Effector memory CD8-positive, alpha-beta T cell (primary cell): ENCODE measurements around the gene DLG2.

Experiments
- ATAC-seq: fragments of 150-1000 bp; cut with Tn5 transposase; replicated peaks from 2 replicates; pipeline ENCODE4 v1.10.0; 2021; ENCODE audit warnings: mild to moderate bottlenecking, moderate library complexity
- DNase-seq, 3 experiments: peaks; one replicate each; pipeline ENCODE4 v3.0.0; 2021
- H3K27ac Mint-ChIP-seq, 2 donors: one replicate each; pipeline ENCODE4 v1.8.0; 2022; ENCODE audit warnings: mild to moderate bottlenecking in 2 of 2, mixed read lengths in 2 of 2, moderate library complexity in 2 of 2
- H3K27me3 Mint-ChIP-seq, 2 donors: one replicate each; pipeline ENCODE4 v1.8.0; 2022; ENCODE audit warnings: mixed read lengths in 2 of 2
- H3K36me3 Mint-ChIP-seq: one replicate; pipeline ENCODE4 v1.8.0; 2022; ENCODE audit warnings: mild to moderate bottlenecking, moderate library complexity, mixed read lengths; ENCODE audit not compliant: insufficient read depth
- H3K4me1 Mint-ChIP-seq, 2 donors: one replicate each; pipeline ENCODE4 v1.8.0; 2022; ENCODE audit warnings: low read depth in 2 of 2, mixed read lengths in 2 of 2
- H3K4me3 Mint-ChIP-seq, 2 donors: one replicate each; pipeline ENCODE4 v1.8.0; 2022; ENCODE audit warnings: mild to moderate bottlenecking in 2 of 2, mixed read lengths in 2 of 2, moderate library complexity in 2 of 2
- H3K9me3 Mint-ChIP-seq, 2 donors: one replicate each; pipeline ENCODE4 v1.8.0; 2022; ENCODE audit warnings: mixed read lengths in 2 of 2

The DLG2 gene

DNA sequence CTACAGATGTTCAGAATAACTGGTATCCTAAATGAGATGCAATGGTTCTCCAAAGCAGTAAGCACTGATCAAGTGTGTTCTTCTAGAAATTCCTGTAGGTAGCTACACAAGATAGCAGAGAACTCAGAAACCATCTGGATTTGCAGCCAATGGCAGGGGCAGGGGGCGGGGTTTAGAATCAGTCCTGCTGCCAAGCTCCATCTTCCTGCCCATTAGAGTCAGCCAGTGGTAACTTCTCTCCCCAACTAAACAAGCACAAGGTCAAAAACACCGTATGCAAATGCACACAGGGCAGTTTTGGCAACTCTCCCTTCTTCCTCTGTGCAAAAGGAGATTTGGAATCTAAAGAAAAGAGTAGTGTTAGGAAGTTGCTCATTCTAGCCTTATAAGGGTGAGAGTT, 2103.5 kb downstream of the DLG2 start:
- Mint-ChIP-seq H3K27ac (no peak overlapping the region), H3K36me3 (no peaks in the 10 kb centered on the region)
- DNase-seq = no peak

DNA sequence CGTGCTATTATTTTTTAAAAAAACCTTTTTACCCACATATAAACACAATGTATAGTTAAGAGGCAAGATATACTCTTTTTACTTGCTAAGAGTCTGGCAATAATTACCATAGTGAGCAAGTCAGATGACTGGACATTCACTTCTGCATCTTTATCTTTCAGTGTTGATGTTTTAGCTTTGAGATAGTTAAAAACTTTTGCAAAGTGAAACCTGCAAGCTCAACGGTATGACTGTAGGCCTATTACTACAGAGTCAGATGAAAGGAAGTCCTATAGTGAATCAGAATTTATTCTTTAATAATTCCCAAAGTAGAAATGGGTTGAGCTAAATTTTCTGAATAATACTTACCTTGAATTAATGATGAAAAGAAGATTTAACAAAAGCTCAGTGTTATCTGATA, 2104.2 kb downstream of the DLG2 start:
- no peaks in the 10 kb centered on the region for H3K27me3 Mint-ChIP-seq
- no peaks in the 10 kb centered on the region for H3K4me1 Mint-ChIP-seq
- H3K9me3 Mint-ChIP-seq = peaks cover 0 to 2% of the 10 kb centered on the region in 2 donors
- H3K36me3 Mint-ChIP-seq = no peaks in the 10 kb centered on the region
- DNase-seq (no peak), ATAC-seq (no peak)
- H3K27ac Mint-ChIP-seq = no peak overlapping the region
- H3K4me3 Mint-ChIP-seq = no peak overlapping the region

More for the DNA sequence above, 2103.5 kb downstream of the DLG2 start:
- no peak for ATAC-seq
- H3K4me3 Mint-ChIP-seq = no peak overlapping the region
- no peaks in the 10 kb centered on the region for H3K27me3 Mint-ChIP-seq
- peaks cover 0 to 2% of the 10 kb centered on the region in 2 donors for H3K9me3 Mint-ChIP-seq
- H3K4me1 Mint-ChIP-seq = no peaks in the 10 kb centered on the region

DNA sequence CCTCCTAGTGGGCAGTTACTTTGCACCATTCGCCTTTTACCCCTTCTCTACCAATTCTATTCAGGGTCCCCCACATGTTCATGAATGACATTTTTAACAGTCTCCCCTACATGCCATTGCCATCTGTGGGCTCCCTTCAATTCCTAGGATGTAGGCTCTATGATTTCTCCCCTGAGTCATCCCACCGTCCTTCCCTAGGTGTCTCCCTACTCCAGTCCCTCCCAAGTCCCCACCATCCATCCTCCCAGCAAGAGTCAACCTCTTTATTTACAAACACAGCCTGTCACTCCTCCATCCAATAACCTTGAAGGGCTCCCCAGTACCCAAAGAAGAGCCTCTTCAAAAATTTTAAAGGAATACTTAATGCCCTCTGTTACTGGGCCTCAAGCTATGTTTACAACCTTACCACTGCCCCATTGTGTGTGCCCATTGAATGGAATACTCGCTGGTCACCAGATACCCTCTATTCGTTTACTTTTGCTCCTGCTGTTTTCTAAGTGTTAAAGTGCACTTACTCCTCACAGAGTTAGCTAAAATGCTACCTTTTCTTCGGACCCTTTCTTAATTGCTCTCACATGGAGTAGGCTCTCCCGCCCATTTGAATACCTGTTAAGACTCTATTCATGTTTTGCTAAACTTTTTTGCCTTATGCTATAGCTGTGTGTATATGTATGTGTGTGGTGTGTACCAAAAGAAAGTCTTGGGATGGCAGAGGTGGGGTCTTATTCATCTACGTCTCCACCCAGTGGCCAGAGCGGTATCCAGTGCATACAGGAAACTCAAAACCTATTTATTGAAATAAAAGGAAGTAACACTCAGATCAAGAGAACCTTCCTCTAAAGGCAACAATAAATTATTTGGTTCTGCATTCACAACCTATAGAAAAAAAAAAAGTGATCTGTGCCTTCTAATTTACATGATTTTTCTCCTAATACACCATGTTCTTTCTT, 2105.2 kb downstream of the DLG2 start:
- Mint-ChIP-seq H3K4me1 (no peaks in the 10 kb centered on the region), H3K27me3 (no peaks in the 10 kb centered on the region), H3K4me3 (no peak overlapping the region), H3K9me3 (peaks cover 0 to 2% of the 10 kb centered on the region in 2 donors), H3K36me3 (no peaks in the 10 kb centered on the region), H3K27ac (no peak overlapping the region)
- no peak for ATAC-seq
- DNase-seq = no peak

GRCh38 chr11:83520849-83521248, 2106.3 kb downstream of the DLG2 start:
- DNase-seq (no peak), ATAC-seq (no peak)
- Mint-ChIP-seq H3K4me1 (no peaks in the 10 kb centered on the region), H3K4me3 (no peak overlapping the region), H3K27ac (no peak overlapping the region), H3K36me3 (no peaks in the 10 kb centered on the region), H3K27me3 (no peaks in the 10 kb centered on the region), H3K9me3 (peaks cover 0 to 4% of the 10 kb centered on the region in 2 donors)

DNA sequence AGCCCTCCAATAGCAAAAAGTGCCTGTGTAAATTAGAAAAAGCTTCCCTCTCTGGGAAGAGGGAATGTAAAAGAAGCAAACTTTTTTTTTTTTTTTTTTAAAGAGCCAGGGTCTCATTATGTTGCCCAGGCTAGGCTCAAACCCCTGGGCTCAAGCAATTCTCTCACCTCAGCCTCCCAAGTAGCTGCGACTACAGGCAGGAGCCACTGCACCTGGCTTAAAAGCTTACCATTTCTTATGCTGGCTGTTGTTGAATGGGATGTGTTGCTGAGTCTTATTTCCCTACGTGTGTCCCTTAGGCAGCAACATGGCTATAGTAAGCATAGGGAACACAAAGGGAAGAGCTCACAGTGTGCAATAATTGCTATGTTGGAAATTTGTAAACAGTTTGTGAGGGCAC, 2115.5 kb downstream of the DLG2 start:
- Mint-ChIP-seq H3K4me1 (no peaks in the 10 kb centered on the region), H3K9me3 (peaks cover 11 to 14% of the 10 kb centered on the region in 2 donors), H3K27ac (no peak overlapping the region), H3K36me3 (peaks cover 3% of the 10 kb centered on the region), H3K27me3 (peaks cover 0 to 7% of the 10 kb centered on the region in 2 donors), H3K4me3 (no peak overlapping the region)
- ATAC-seq = no peak
- DNase-seq = no peak

DNA sequence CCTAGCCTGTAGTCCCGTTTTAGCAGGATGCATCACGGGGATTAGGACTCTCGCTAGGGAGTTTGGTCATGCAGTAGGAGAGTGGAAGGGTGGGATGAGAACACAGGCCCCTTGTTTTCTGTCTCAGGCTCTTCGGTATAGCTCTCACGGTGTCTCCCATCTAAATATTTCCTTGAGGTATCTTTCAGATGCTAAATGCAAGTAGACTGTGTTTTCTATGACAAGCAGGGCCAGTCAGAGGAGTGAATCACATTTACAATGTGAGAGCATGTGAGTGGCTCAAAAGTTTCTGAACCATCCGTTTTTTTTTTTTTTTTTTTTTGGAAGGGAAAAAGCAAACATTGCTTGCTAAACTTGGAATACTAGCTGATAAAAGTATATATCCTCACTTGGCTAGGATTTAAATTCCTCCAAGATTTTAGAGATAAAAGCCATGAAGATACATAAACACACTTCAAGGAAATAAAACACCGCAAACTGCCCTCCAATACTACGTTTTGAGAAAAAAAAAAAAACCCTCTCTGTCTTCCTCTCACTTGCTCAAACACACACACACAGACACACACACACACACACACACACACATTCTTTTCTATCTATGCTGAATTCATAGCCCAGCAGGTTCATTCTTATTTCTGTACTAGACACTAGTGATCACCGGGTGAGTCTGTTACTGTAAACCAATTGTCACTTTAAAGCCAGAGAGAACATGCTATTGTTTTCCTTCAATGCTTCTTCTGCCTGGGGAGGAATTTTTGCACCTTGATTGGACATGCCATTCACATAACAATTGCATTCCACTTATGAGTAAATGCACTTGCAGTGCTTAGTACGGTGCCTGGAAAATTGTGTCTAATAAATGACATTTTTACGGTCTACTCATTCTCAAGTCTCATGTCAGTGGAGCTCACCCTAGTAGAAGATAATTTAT, 2116.3 kb downstream of the DLG2 start:
- peaks cover 9 to 14% of the 10 kb centered on the region in 2 donors for H3K9me3 Mint-ChIP-seq
- H3K27ac Mint-ChIP-seq = no peak overlapping the region
- peaks cover 0 to 7% of the 10 kb centered on the region in 2 donors for H3K27me3 Mint-ChIP-seq
- peaks cover 3% of the 10 kb centered on the region for H3K36me3 Mint-ChIP-seq
- no peak overlapping the region for H3K4me3 Mint-ChIP-seq
- H3K4me1 Mint-ChIP-seq = no peaks in the 10 kb centered on the region
- no peak for DNase-seq
- ATAC-seq = no peak

DNA sequence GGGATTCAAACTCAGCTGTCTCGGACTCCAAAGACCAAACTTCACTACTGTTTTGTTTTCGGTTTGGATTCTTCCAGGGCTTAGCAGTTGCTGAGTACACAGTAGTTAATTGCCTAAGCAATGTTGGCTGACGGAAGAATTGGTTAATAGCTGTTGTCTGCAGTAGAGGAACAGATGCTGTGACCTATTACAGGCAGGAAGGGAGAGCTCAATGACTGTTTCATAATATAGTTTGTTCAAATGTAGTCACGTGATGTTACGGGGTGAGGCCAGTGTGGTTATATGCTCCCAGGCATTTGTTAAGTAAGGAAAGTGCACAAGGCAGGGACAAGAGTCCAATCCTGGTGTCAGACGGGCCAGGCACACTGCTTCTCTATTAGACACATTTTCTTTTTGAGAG, 2118.3 kb downstream of the DLG2 start:
- no peaks in the 10 kb centered on the region for H3K4me1 Mint-ChIP-seq
- H3K4me3 Mint-ChIP-seq = no peak overlapping the region
- H3K36me3 Mint-ChIP-seq = peaks cover 3% of the 10 kb centered on the region
- no peaks in the 10 kb centered on the region for H3K27me3 Mint-ChIP-seq
- ATAC-seq (no peak), DNase-seq (no peak)
- H3K9me3 Mint-ChIP-seq = peaks cover 5 to 14% of the 10 kb centered on the region in 2 donors
- no peak overlapping the region for H3K27ac Mint-ChIP-seq

- Mint-ChIP-seq H3K27me3 (no peaks in the 10 kb centered on the region), H3K9me3 (peaks cover 0 to 6% of the 10 kb centered on the region in 2 donors), H3K36me3 (no peaks in the 10 kb centered on the region), H3K27ac (no peak overlapping the region), H3K4me3 (no peak overlapping the region), H3K4me1 (no peaks in the 10 kb centered on the region)
- DNase-seq (no peak), ATAC-seq (no peak)
These were observed 2125.1 kb downstream of the DLG2 start for GRCh38 chr11:83502041-83502440.

DNA sequence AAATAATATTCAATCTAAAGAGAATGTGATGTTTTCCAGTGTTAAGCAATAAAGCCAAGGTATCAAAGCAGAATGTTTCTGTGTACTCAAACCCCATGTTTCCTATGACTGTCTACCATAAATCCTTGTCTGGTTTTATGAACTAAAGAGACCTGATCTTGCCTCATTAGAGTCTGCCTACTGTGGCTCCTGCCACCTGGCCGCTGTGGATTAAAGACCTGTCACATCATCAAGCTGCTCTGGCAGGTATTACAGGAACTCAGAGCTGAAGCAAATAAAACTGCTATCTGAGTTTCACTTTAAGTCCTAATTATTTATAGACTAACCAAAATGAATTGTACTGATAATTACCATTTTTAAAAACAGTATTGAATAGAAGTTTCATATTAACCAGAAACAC, 2133.2 kb downstream of the DLG2 start:
- Mint-ChIP-seq H3K36me3 (no peaks in the 10 kb centered on the region), H3K9me3 (peaks cover 0 to 2% of the 10 kb centered on the region in 2 donors), H3K27ac (no peak overlapping the region), H3K4me3 (no peak overlapping the region), H3K4me1 (no peaks in the 10 kb centered on the region), H3K27me3 (peaks cover 0 to 10% of the 10 kb centered on the region in 2 donors)
- DNase-seq = no peak
- ATAC-seq = no peak

- DNase-seq = no peak
- Mint-ChIP-seq H3K36me3 (no peaks in the 10 kb centered on the region), H3K27me3 (peaks cover 0 to 10% of the 10 kb centered on the region in 2 donors), H3K4me3 (no peak overlapping the region), H3K4me1 (no peaks in the 10 kb centered on the region), H3K9me3 (peaks cover 0 to 2% of the 10 kb centered on the region in 2 donors), H3K27ac (no peak overlapping the region)
- no peak for ATAC-seq
These were observed 2134.1 kb downstream of the DLG2 start for GRCh38 chr11:83493034-83493433.

DNA sequence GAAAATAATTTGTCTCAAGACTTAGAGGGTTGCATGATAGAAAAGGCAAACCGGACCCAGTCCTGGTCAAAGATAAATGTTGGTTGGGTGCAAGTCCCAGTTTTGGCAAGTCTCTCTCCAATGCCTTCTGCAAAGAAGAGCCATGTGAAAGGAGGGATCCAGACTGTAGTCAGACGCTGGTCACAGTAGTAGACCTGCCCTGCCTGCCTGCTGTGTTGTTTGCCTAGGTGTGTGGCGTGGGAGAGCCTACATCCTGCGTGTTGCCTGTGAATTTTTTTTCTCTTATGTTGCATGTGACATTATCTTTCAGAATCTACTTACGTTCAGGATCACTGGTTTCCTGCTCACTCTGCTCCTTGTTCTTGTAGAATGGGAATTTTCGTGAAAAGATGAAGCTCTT, 2143.3 kb downstream of the DLG2 start:
- H3K4me1 Mint-ChIP-seq = no peaks in the 10 kb centered on the region
- DNase-seq (no peak), ATAC-seq (no peak)
- H3K27me3 Mint-ChIP-seq = no peaks in the 10 kb centered on the region
- H3K9me3 Mint-ChIP-seq = no peaks in the 10 kb centered on the region
- H3K36me3 Mint-ChIP-seq = no peaks in the 10 kb centered on the region
- no peak overlapping the region for H3K27ac Mint-ChIP-seq
- H3K4me3 Mint-ChIP-seq = no peak overlapping the region

DNA sequence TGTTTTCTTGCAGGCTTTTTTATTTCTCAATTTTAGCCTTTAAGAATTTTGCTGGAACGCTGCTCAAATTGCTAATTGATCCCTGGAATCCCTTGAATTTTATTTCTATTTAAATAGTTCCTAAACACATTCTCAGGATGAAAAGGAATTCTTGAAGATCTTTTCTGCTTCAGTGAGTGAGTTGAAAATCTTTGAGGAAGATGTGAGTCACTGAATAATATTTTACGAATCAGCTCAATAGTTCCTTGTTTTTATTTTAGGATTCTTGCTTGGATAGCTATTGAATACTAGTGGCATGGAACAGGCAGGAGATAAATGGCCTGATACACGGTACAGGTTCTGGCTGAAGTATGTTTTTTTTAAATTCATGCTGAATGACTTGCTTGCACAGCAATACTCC, 2146.3 kb downstream of the DLG2 start:
- ATAC-seq (no peak), DNase-seq (no peak)
- no peak overlapping the region for H3K27ac Mint-ChIP-seq
- H3K4me1 Mint-ChIP-seq = no peaks in the 10 kb centered on the region
- H3K9me3 Mint-ChIP-seq = no peaks in the 10 kb centered on the region
- H3K36me3 Mint-ChIP-seq = no peaks in the 10 kb centered on the region
- no peak overlapping the region for H3K4me3 Mint-ChIP-seq
- H3K27me3 Mint-ChIP-seq = peaks cover 0 to 7% of the 10 kb centered on the region in 2 donors

GRCh38 chr11:83480251-83480650, 2146.9 kb downstream of the DLG2 start:
- Mint-ChIP-seq H3K27ac (no peak overlapping the region), H3K4me3 (no peak overlapping the region), H3K36me3 (no peaks in the 10 kb centered on the region), H3K9me3 (no peaks in the 10 kb centered on the region), H3K4me1 (no peaks in the 10 kb centered on the region), H3K27me3 (peaks cover 0 to 7% of the 10 kb centered on the region in 2 donors)
- DNase-seq (no peak), ATAC-seq (no peak)
